ENCODE data around the gene RAMP3. TPM values are rescaled to one million over a fixed set of nuclear protein-coding genes. Genes with fewer than 3 reads are reported as not detected.
A peak's percentile ranks its signal among the peaks of the same experiment; 100 is the strongest.

RAMP3 gene
- total and polyA plus RNA-seq, 7 donors: 9.9 to 18.0 (median 16.3) TPM

DNA sequence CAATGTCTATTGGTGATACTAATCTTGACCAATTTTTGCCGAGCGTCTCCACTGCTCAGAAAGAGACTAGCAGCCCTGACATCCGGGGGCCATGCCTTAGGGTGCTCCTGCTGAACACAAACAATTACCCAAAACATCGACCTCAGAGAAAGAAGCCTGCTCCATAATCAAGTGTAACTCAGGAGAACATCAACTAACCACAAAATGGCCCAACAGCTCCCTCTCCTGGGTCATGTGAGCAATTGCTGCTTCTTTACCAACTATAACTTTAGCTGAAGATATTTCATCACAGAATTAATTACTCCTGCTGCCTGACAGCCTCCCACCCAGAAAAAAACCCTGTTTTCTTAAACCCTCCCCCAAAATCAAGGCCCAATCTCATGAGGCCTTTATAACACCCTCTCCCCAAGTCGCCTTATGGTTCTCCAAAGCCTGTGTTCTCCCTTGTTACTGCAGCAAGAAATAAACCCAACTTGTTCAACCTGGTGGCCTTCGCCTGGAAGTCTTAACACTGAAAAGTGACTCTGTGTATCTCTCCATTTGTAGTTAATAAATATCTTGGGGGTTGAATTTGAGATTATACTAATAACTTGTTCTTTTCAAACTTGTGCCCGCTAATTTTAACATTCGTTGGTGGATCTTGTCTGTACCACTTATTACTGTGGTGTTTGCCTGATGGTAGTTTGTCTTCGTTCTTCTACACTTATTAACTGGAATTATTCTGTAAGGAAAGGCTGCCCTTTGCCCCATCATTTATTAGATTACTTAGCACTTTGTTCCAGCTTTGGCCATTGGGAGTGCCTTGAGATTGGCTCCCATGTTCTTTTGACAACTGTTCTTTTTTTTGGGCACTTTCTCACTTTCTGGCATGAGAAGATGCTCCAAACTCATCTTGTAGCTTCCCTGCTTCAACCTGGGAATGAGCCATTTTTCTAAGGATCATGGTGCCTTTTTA is 21.2 kb upstream of the RAMP3 start:
- DNase-seq (peak in 1 of 2 donors; percentile 44), ATAC-seq (peak; percentile 80 to 95 (median 86))
- H3K36me3 ChIP-seq (ENCODE audit: insufficient read depth in 1 of 2, low read depth in 1 of 2): no peaks in the 10 kb centered on the region
- H3K27me3 ChIP-seq (ENCODE audit: insufficient read depth in 3 of 3, low read length in 2 of 3): no peaks in the 10 kb centered on the region
- no peaks in the 10 kb centered on the region for H3K9me3 ChIP-seq
- H3K27ac ChIP-seq: no peak overlapping the region
- no peak overlapping the region for H3K4me3 ChIP-seq
- no peaks in the 10 kb centered on the region for H3K4me1 ChIP-seq
- intact Hi-C loops (cut with DNase I): loop anchor here (2.0 to 10.0 kb wide), 6 partner anchors 49 to 552 kb away; partner anchors contain the start of genes NACAD (in 1 of the 2), PURB (in 1 of the 2) and TMED4 (in 1 of the 2)
- TF ChIP-seq, protein P1, sequence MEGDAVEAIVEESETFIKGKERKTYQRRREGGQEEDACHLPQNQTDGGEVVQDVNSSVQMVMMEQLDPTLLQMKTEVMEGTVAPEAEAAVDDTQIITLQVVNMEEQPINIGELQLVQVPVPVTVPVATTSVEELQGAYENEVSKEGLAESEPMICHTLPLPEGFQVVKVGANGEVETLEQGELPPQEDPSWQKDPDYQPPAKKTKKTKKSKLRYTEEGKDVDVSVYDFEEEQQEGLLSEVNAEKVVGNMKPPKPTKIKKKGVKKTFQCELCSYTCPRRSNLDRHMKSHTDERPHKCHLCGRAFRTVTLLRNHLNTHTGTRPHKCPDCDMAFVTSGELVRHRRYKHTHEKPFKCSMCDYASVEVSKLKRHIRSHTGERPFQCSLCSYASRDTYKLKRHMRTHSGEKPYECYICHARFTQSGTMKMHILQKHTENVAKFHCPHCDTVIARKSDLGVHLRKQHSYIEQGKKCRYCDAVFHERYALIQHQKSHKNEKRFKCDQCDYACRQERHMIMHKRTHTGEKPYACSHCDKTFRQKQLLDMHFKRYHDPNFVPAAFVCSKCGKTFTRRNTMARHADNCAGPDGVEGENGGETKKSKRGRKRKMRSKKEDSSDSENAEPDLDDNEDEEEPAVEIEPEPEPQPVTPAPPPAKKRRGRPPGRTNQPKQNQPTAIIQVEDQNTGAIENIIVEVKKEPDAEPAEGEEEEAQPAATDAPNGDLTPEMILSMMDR (IDR thresholded peaks at IDR 0.05): peak; percentile 86
- whole genome bisulfite sequencing, 3 donors: 43 to 48% (median 44%) methylated on average over 9 of the region's 9 CpGs

DNA sequence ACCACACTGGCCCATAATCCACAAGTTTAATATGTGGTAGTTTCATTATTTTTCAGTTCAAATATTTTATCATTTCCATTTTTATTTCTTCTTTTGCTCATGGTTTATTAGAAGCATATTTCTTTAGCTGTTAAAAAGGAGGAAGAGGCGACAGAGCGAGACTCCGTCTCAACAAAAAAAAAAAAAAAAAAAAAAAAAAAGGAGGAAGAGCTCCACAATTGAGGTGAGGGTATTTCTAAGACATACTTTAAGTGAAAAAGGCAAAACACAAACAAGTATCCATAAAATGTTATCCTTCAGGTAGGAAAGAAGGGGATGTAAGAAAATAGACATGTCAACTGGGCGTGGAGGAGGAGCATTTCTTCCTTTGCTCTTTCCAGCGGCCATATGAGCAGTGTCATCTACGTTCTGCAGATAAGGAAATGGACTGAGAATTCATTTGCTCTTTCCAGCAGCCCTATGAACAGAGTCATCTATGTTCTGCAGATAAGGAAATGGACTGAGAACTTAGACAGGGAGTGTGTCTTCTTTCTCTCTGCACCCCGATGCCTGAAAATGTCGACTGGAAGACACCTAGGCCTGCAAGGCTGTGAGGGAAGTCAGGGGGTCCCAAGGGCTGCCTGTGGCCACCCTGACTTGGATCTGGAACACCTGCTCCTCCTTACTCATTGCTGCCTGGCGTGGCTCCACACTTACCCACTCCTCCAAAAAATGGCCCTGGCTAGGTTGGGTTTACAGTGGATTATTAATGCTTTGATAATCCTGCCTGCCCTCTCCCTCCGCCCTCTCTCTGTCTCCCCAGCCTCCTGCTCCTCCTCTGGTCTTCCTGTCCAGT is 18.9 kb upstream of the RAMP3 start:
- DNase-seq: no peak
- H3K9me3 ChIP-seq: no peaks in the 10 kb centered on the region
- H3K4me3 ChIP-seq: no peak overlapping the region
- no peak for ATAC-seq
- no peak overlapping the region for H3K27ac ChIP-seq
- no peaks in the 10 kb centered on the region for H3K4me1 ChIP-seq
- intact Hi-C loops (cut with DNase I): loop anchor here (5.0 to 10.0 kb wide), 5 partner anchors 51 to 554 kb away; partner anchors contain the start of genes NACAD (in 1 of the 2), PURB (in 1 of the 2) and TMED4 (in 1 of the 2)
- WGBS, 3 donors: 77 to 83% (median 83%) methylated on average over 10 of the region's 10 CpGs
- no peaks in the 10 kb centered on the region for H3K27me3 ChIP-seq (ENCODE audit: insufficient read depth in 3 of 3, low read length in 2 of 3)
- TF ChIP-seq, protein P1 (IDR thresholded peaks at IDR 0.05): no peak
- no peaks in the 10 kb centered on the region for H3K36me3 ChIP-seq (ENCODE audit: insufficient read depth in 1 of 2, low read depth in 1 of 2)

DNA sequence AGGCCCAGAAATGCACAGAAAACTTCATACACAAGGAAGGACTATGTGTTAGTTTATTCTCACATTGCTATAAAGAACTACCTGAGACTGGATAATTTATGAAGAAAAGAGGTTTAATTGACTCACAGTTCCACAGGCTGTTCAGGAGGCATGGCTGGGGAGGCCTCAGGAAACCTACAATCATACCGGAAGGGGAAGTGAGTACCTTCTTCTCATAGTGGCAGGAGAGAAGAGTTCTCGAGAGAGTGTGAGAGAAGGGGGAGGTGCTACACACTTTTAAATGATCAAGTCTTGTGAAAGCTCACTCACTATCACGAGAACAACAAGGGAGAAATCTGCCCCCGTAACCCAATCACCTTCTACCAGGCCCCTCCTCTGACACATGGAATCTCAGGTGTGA is 16.8 kb upstream of the RAMP3 start:
- Histone ChIP-seq H3K4me1 (no peaks in the 10 kb centered on the region), H3K4me3 (no peak overlapping the region), H3K9me3 (no peaks in the 10 kb centered on the region), H3K27me3 (ENCODE audit: insufficient read depth in 3 of 3, low read length in 2 of 3) (no peaks in the 10 kb centered on the region), H3K36me3 (ENCODE audit: insufficient read depth in 1 of 2, low read depth in 1 of 2) (no peaks in the 10 kb centered on the region), H3K27ac (no peak overlapping the region)
- DNase-seq: no peak
- ATAC-seq: no peak
- intact Hi-C loops (cut with DNase I): no loop called here
- 74 to 84% (median 80%) methylated on average over 4 of the region's 4 CpGs for WGBS, 3 donors
- TF ChIP-seq, protein P1 (IDR thresholded peaks at IDR 0.05): no peak

DNA sequence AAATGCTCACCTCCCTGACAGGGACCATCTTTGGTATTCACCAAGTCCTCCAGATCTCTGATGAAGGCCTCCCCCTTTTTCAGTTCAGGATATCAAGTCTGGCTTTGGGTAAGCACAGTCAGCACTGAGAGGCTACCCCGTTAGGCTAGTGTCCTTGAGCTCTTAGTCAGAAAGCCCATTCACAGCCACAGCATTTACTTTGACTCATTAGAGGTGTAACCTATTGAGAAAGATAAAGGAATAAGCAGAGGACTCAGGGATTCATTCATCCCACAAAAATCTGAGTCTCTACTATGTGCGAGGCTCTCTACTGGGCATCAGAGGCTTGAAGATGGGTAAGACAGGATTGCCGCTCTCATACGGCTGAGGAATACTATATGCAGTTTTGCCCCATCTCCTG is 14.0 kb upstream of the RAMP3 start:
- H3K27ac ChIP-seq: no peak overlapping the region
- DNase-seq (no peak), ATAC-seq (no peak)
- H3K4me1 ChIP-seq: no peaks in the 10 kb centered on the region
- 87 to 96% (median 90%) methylated on average over 4 of the region's 4 CpGs for WGBS, 3 donors
- TF ChIP-seq, protein P1 (IDR thresholded peaks at IDR 0.05): no peak
- H3K9me3 ChIP-seq: no peaks in the 10 kb centered on the region
- H3K27me3 ChIP-seq (ENCODE audit: insufficient read depth in 3 of 3, low read length in 2 of 3): peaks cover 0 to 5% (median 3%) of the 10 kb centered on the region in 3 donors
- intact Hi-C loops (cut with DNase I): no loop called here
- no peak overlapping the region for H3K4me3 ChIP-seq
- no peaks in the 10 kb centered on the region for H3K36me3 ChIP-seq (ENCODE audit: insufficient read depth in 1 of 2, low read depth in 1 of 2)

Data from psoas muscle (tissue), 8 donors.